ENCODE data around the gene VSTM4. TPM values are rescaled to one million over a fixed set of nuclear protein-coding genes. Genes with fewer than 3 reads are reported as not detected.

The VSTM4 gene
- total and polyA plus RNA-seq, 2 of the 4 experiments (the other 2 are of a cell fraction) = 2.4 to 2.9 TPM

DNA sequence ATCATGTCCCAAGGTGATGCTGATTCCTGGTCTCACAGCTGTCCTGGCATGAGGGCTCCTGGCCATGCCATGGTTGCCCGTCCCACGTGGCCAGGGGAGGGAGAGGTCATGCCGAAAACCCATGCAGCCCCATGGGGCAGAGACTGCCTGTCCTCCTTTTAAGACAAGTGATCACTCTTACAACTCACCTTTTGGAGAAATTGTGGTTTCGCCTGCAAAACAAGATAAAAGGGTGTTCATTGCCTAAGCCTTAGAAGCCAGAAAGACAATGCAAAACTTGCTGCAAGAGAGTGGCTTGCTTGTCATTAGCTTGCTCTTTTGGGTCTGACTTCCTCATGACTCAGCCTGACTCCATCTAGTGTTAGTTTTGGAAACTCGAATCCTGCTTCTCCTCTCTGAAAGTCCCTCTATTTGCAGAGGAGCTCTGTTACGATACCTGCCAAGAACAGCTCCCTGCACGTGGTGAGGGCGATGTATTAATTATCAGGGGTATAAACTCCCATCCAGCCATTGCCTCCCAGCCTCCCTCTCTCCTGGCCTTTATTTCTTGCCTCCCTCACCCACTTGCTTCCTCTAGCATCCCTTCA is 46.2 kb upstream of the VSTM4 start:
- Histone ChIP-seq H4K8ac (ENCODE audit: low read depth in 2 of 2, low read length in 2 of 2) (peak overlapping the region in 1 of 2 experiments; percentile 22; a peak in 1 of 4 replicates), H2AK9ac (replicated peaks; ENCODE audit: low read depth, low read length, poor library complexity) (no peak overlapping the region), H2BK20ac (ENCODE audit: low read depth, low read length) (peak overlapping the region; percentile 70; the same call in 1 of the 2 replicates), H4K91ac (ENCODE audit: insufficient read depth, low read depth, low read length) (peak overlapping the region; percentile 62), H3K9me1 (ENCODE audit: insufficient read depth, low read length) (peaks cover 17% of the 10 kb centered on the region), H4K20me1 (ENCODE audit: insufficient read depth, low read length) (no peaks in the 10 kb centered on the region), H3K56ac (ENCODE audit: extremely low read depth, insufficient read depth, low read length) (no peak overlapping the region), H3K9me3 (ENCODE audit: control insufficient read depth, insufficient read depth, low read length) (no peaks in the 10 kb centered on the region), H3K27ac (ENCODE audit: insufficient read depth, low read length) (no peak overlapping the region; the same call in 1 of the 2 replicates), H2BK15ac (ENCODE audit: low read depth, low read length) (peak overlapping the region; percentile 26; the same call in 1 of the 3 replicates), H3K4ac (ENCODE audit: low read depth, low read length) (peak overlapping the region; percentile 69), H3K36me3 (ENCODE audit: control insufficient read depth, insufficient read depth, low read length) (no peaks in the 10 kb centered on the region), H3K18ac (ENCODE audit: low read depth, low read length) (peak overlapping the region; percentile 58; the same call in 1 of the 2 replicates), H3K23ac (ENCODE audit: low read depth, low read length) (no peak overlapping the region), H3K9ac (ENCODE audit: low read depth, low read length) (no peak overlapping the region), H3K4me3 (ENCODE audit: insufficient read depth, low read depth, low read length) (no peak overlapping the region), H3K4me1 (ENCODE audit: control insufficient read depth, insufficient read depth, low read length) (peaks cover 13% of the 10 kb centered on the region), H2AFZ (replicated peaks; ENCODE audit: low read length, poor library complexity) (peak overlapping the region; percentile 49), H3K14ac (replicated peaks; ENCODE audit: low read depth, low read length) (peak overlapping the region; percentile 40), H3K27me3 (ENCODE audit: control insufficient read depth, insufficient read depth, low read length) (no peaks in the 10 kb centered on the region), H3K79me1 (ENCODE audit: low read depth in 1 of 2, low read length in 2 of 2) (no peaks in the 10 kb centered on the region), H2AK5ac (ENCODE audit: low read depth, low read length) (peak overlapping the region; percentile 62), H4K5ac (ENCODE audit: low read depth, low read length) (peak overlapping the region; percentile 46), H3K4me2 (ENCODE audit: low read depth, low read length) (peak overlapping the region; percentile 38; the same call in 1 of the 2 replicates), H2BK5ac (ENCODE audit: low read depth, low read length, poor library complexity, severe bottlenecking) (no peak overlapping the region), H2BK120ac (ENCODE audit: low read depth, low read length) (peak overlapping the region; percentile 55)
- BruUV-seq (replicated peaks) = no TSS peak
- in situ Hi-C loops (cut with MboI; ENCODE audit: low sequenced_read_pairs) (no loop called here), dilution Hi-C loops (cut with HindIII; ENCODE audit: low sequenced_read_pairs, unreplicated experiment) (no loop called here), intact Hi-C loops (cut with micrococcal nuclease) (loop anchor here (5.0 to 10.0 kb wide), 2 partner anchors 353 to 504 kb away; no protein-coding TSS in a partner anchor)
- ChIA-PET POLR2A (ENCODE audit: unreplicated experiment) (no interaction called here), CTCF (interaction anchor here (0.6 to 1.5 kb wide), 10 partner anchors 9 to 96 kb away, joined by 3 to 7 read pairs (median 3); no protein-coding TSS in a partner anchor)
- ATAC-seq (ENCODE audit: low read depth) (peak; percentile 76), DNase-seq (peak; percentile 83)
- no CpG with 5 or more reads among the region's 8 CpGs for WGBS, 2 experiments (ENCODE audit: extremely low coverage in 2 of 2, insufficient read length in 1 of 2)
- TF ChIP-seq NFE2L2 (IDR thresholded peaks at IDR 0.05; ENCODE audit: low read depth, low read length) (no peak), POLR2A (IDR thresholded peaks at IDR 0.05; ENCODE audit: low read depth, low read length) (no peak), CEBPB (IDR thresholded peaks at IDR 0.05; ENCODE audit: low read depth, low read length) (peak; percentile 41; the same call in 1 of the 2 replicates), MAFK (IDR thresholded peaks at IDR 0.05; ENCODE audit: low read depth, low read length) (peak; percentile 27; the same call in 1 of the 2 replicates), BHLHE40 (IDR thresholded peaks at IDR 0.05; ENCODE audit: low read depth, low read length) (no peak), RFX5 (IDR thresholded peaks at IDR 0.05; ENCODE audit: low read depth, low read length) (no peak), RAD21 (IDR thresholded peaks at IDR 0.05; ENCODE audit: low read length) (peak; percentile 50), SMC3 (IDR thresholded peaks at IDR 0.05; ENCODE audit: low read depth, low read length) (peak; percentile 53), MAZ (IDR thresholded peaks at IDR 0.05; ENCODE audit: borderline replicate concordance, low read depth, low read length) (no peak), CHD1 (IDR thresholded peaks at IDR 0.05; ENCODE audit: low read depth, low read length) (no peak), FOS (IDR thresholded peaks at IDR 0.05; ENCODE audit: low read depth, low read length) (0 out of 2 replicates have a peak, but pooled peaks have one; percentile 19), RCOR1 (IDR thresholded peaks at IDR 0.05; ENCODE audit: insufficient replicate concordance, low read length) (no peak)
- TF ChIP-seq, protein P1, sequence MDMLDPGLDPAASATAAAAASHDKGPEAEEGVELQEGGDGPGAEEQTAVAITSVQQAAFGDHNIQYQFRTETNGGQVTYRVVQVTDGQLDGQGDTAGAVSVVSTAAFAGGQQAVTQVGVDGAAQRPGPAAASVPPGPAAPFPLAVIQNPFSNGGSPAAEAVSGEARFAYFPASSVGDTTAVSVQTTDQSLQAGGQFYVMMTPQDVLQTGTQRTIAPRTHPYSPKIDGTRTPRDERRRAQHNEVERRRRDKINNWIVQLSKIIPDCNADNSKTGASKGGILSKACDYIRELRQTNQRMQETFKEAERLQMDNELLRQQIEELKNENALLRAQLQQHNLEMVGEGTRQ (IDR thresholded peaks at IDR 0.05; ENCODE audit: low read depth, low read length) = 0 out of 2 replicates have a peak, but pooled peaks have one; percentile 24
- TF ChIP-seq, protein P2, sequence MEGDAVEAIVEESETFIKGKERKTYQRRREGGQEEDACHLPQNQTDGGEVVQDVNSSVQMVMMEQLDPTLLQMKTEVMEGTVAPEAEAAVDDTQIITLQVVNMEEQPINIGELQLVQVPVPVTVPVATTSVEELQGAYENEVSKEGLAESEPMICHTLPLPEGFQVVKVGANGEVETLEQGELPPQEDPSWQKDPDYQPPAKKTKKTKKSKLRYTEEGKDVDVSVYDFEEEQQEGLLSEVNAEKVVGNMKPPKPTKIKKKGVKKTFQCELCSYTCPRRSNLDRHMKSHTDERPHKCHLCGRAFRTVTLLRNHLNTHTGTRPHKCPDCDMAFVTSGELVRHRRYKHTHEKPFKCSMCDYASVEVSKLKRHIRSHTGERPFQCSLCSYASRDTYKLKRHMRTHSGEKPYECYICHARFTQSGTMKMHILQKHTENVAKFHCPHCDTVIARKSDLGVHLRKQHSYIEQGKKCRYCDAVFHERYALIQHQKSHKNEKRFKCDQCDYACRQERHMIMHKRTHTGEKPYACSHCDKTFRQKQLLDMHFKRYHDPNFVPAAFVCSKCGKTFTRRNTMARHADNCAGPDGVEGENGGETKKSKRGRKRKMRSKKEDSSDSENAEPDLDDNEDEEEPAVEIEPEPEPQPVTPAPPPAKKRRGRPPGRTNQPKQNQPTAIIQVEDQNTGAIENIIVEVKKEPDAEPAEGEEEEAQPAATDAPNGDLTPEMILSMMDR (conservative IDR thresholded peaks at IDR 0.05; ENCODE audit: low read depth, low read length) = peak; percentile 47
- TF ChIP-seq, protein P3, sequence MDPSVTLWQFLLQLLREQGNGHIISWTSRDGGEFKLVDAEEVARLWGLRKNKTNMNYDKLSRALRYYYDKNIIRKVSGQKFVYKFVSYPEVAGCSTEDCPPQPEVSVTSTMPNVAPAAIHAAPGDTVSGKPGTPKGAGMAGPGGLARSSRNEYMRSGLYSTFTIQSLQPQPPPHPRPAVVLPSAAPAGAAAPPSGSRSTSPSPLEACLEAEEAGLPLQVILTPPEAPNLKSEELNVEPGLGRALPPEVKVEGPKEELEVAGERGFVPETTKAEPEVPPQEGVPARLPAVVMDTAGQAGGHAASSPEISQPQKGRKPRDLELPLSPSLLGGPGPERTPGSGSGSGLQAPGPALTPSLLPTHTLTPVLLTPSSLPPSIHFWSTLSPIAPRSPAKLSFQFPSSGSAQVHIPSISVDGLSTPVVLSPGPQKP (IDR thresholded peaks at IDR 0.05; ENCODE audit: borderline replicate concordance, low read depth, low read length) = no peak
